Activated B cell treated with CpG ODN at 0.5 μM for 24 hours (primary cell): ENCODE data around the gene AQP5. TPM values are rescaled to one million over a fixed set of nuclear protein-coding genes. Genes with fewer than 3 reads are reported as not detected.

Experiments
- ATAC-seq: fragments of 200-7000 bp; cut with Tn5 transposase; one replicate; pipeline ENCODE4 v1.10.0; 2021; ENCODE audit warnings: low read depth, mild to moderate bottlenecking, moderate library complexity
- CTCF ChIA-PET: fragments of 350-600 bp; sonication (Branson Sonifier 250); formaldehyde crosslinking; loops from one replicate; lab custom pipeline; 2021; ENCODE audit warnings: antibody characterized with exemption; lab: Charles Lee
- POLR2A ChIA-PET: fragments of 350-600 bp; sonication (Branson Sonifier 250); formaldehyde crosslinking; loops from one replicate; lab custom pipeline; 2021; ENCODE audit warnings: antibody characterized with exemption; lab: Charles Lee
- DNase-seq: peaks from one replicate; pipeline ENCODE4 v3.0.0; 2022
- H3K27ac Mint-ChIP-seq: one replicate; pipeline ENCODE4 v1.8.0; 2020; ENCODE audit warnings: mixed read lengths
- H3K27me3 Mint-ChIP-seq: one replicate; pipeline ENCODE4 v1.8.0; 2021; ENCODE audit warnings: mixed read lengths
- H3K36me3 Mint-ChIP-seq: one replicate; pipeline ENCODE4 v1.8.0; 2021; ENCODE audit warnings: low read depth, mixed read lengths
- H3K4me1 Mint-ChIP-seq: one replicate; pipeline ENCODE4 v1.8.0; 2021; ENCODE audit warnings: mixed read lengths
- H3K4me3 Mint-ChIP-seq: one replicate; pipeline ENCODE4 v1.8.0; 2020; ENCODE audit warnings: mild to moderate bottlenecking, mixed read lengths
- H3K9me3 Mint-ChIP-seq: one replicate; pipeline ENCODE4 v1.8.0; 2020; ENCODE audit warnings: mixed read lengths
- intact Hi-C: fragments of 100-400 bp; cut with micrococcal nuclease; formaldehyde crosslinking; loops from one replicate; pipeline ENCODE4 v1.15.1; 2024
- total RNA-seq: library from RNA; stranded (reverse); gene quantifications from 2 replicates; pipeline ENCODE4 v1.2.3, GENCODE V29; 2022
- TF ChIP-seq, protein P1 (sequence below): fragments of 200-600 bp; IDR thresholded peaks from one replicate; pipeline ENCODE4 v1.8.0; 2022; ENCODE audit warnings: antibody characterized with exemption, mild to moderate bottlenecking

Gene AQP5
- total RNA-seq, 1 donor from 2014 or later, result not detected

DNA sequence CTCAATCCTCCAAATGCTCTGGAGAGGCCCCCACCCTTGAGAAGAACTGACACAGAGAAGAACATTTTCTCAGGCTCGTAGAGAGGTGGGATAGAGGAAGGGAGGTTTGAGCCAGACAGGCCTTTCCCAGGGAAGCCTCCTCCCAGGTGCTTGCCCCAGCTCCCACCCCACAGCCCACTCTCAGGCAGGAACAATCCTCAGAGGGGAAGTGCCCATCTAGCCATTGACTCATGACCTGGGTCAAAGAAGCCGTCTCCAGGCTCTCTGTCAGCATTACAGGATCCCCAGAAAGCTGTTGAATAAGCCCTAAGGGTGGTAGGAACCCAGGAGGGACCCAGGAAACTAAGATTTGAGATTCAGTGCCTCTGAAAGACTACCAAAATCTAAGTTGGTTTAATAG lies 14.9 kb downstream of the AQP5 start:
- ChIA-PET POLR2A (no interaction called here), CTCF (no interaction called here)
- intact Hi-C loops, result no loop called here
- Mint-ChIP-seq H3K36me3 (no peaks in the 10 kb centered on the region), H3K27ac (no peak overlapping the region), H3K4me1 (no peaks in the 10 kb centered on the region), H3K4me3 (no peak overlapping the region), H3K27me3 (no peaks in the 10 kb centered on the region), H3K9me3 (no peaks in the 10 kb centered on the region)
- DNase-seq (no peak), ATAC-seq (no peak)
- TF ChIP-seq, protein P1, sequence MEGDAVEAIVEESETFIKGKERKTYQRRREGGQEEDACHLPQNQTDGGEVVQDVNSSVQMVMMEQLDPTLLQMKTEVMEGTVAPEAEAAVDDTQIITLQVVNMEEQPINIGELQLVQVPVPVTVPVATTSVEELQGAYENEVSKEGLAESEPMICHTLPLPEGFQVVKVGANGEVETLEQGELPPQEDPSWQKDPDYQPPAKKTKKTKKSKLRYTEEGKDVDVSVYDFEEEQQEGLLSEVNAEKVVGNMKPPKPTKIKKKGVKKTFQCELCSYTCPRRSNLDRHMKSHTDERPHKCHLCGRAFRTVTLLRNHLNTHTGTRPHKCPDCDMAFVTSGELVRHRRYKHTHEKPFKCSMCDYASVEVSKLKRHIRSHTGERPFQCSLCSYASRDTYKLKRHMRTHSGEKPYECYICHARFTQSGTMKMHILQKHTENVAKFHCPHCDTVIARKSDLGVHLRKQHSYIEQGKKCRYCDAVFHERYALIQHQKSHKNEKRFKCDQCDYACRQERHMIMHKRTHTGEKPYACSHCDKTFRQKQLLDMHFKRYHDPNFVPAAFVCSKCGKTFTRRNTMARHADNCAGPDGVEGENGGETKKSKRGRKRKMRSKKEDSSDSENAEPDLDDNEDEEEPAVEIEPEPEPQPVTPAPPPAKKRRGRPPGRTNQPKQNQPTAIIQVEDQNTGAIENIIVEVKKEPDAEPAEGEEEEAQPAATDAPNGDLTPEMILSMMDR, result no peak

DNA sequence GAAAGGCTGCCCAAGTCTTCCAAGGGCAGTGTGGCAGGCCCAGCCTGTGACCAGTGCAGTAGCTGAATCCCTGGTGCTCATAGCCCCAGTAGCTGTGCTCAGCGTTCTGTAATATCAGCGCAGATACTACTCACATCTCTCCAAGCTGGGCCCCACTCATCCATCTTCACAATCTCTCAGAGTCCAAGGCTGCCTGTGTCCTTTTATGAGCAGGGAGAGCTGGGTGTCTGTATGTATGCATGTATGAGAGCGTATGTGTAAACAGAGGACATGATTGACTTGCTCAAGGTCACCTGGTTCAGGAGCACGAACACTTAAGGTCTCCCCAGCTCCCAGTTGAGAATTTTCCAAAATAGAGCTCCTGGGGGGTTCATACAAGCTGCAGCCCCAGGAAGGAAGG lies 16.5 kb downstream of the AQP5 start:
- no peak for DNase-seq
- H3K4me1 Mint-ChIP-seq, result no peaks in the 10 kb centered on the region
- H3K36me3 Mint-ChIP-seq, result no peaks in the 10 kb centered on the region
- ATAC-seq, result no peak
- TF ChIP-seq, protein P1, result no peak
- no peak overlapping the region for H3K4me3 Mint-ChIP-seq
- H3K9me3 Mint-ChIP-seq, result no peaks in the 10 kb centered on the region
- no peaks in the 10 kb centered on the region for H3K27me3 Mint-ChIP-seq
- CTCF ChIA-PET, result interaction anchor here (1.1 to 1.5 kb wide), 2 partner anchors 11 to 61 kb away, joined by 3 to 4 read pairs; no protein-coding TSS in a partner anchor
- intact Hi-C loops, result no loop called here
- no peak overlapping the region for H3K27ac Mint-ChIP-seq
- POLR2A ChIA-PET, result no interaction called here

DNA sequence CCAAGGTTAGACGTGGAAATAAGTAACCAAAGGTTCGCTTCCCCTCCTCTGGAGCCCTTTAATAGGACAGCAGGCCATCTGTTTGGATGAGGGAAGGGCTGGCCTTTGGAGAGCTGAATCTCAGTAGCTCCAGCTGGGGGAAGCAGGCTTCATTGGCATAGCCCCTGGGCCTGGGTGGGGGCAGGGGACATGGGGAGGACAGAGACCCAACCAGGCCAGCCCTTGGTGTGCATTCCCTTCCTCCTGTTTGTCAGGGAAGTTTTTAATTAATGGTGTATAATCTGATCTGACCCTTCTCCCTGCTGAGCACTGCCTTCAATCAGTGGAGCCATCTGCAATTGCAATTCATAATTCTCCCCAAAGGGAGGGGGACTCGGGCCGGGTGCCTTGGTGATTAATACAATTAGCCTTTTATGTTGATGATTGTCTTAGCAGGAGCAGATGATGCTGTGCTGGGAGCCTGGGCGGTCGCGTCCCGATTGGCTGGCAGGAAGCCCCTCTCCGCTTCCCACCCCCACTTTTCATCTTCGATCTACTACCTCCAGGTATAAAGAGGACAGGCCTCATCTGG lies 17.4 kb downstream of the AQP5 start:
- Mint-ChIP-seq H3K27me3 (no peaks in the 10 kb centered on the region), H3K27ac (no peak overlapping the region), H3K4me1 (no peaks in the 10 kb centered on the region), H3K9me3 (no peaks in the 10 kb centered on the region), H3K36me3 (no peaks in the 10 kb centered on the region), H3K4me3 (no peak overlapping the region)
- no peak for DNase-seq
- intact Hi-C loops, result no loop called here
- ChIA-PET CTCF (interaction anchor here (1.1 to 1.5 kb wide), 2 partner anchors 12 to 60 kb away, joined by 3 to 4 read pairs; no protein-coding TSS in a partner anchor), POLR2A (interaction anchor here (0.6 kb wide), 1 partner anchor 714 kb away, joined by 4 read pairs; no protein-coding TSS in a partner anchor)
- ATAC-seq, result no peak
- TF ChIP-seq, protein P1, result no peak

DNA sequence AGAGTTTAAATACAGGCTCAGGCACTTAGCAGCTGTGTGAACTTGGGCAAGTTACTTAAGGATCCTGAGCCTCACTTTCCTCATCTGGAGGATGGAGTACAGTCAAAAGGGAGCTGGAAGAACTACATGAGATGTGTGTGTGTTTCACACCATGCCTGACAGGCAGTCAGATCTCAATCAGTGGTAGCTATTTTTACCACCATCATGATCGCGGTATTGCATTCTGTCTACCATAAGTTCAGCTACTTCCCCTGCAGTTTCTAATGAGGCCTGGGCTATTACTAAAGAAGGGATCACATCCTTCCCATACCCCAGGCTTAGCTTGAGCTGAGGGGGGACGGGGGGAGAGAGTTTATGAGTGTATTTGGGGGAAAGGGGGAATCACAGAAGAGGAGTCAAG lies 18.1 kb downstream of the AQP5 start:
- no peak overlapping the region for H3K4me3 Mint-ChIP-seq
- no peaks in the 10 kb centered on the region for H3K36me3 Mint-ChIP-seq
- ChIA-PET POLR2A (interaction anchor here (0.6 kb wide), 1 partner anchor 714 kb away, joined by 4 read pairs; no protein-coding TSS in a partner anchor), CTCF (interaction anchor here (1.9 kb wide), 1 partner anchor 34 kb away, joined by 6 read pairs; no protein-coding TSS in a partner anchor)
- no peaks in the 10 kb centered on the region for H3K9me3 Mint-ChIP-seq
- no peak for DNase-seq
- H3K27me3 Mint-ChIP-seq, result no peaks in the 10 kb centered on the region
- no peak for ATAC-seq
- intact Hi-C loops, result no loop called here
- no peak overlapping the region for H3K27ac Mint-ChIP-seq
- H3K4me1 Mint-ChIP-seq, result no peaks in the 10 kb centered on the region
- TF ChIP-seq, protein P1, result no peak

DNA sequence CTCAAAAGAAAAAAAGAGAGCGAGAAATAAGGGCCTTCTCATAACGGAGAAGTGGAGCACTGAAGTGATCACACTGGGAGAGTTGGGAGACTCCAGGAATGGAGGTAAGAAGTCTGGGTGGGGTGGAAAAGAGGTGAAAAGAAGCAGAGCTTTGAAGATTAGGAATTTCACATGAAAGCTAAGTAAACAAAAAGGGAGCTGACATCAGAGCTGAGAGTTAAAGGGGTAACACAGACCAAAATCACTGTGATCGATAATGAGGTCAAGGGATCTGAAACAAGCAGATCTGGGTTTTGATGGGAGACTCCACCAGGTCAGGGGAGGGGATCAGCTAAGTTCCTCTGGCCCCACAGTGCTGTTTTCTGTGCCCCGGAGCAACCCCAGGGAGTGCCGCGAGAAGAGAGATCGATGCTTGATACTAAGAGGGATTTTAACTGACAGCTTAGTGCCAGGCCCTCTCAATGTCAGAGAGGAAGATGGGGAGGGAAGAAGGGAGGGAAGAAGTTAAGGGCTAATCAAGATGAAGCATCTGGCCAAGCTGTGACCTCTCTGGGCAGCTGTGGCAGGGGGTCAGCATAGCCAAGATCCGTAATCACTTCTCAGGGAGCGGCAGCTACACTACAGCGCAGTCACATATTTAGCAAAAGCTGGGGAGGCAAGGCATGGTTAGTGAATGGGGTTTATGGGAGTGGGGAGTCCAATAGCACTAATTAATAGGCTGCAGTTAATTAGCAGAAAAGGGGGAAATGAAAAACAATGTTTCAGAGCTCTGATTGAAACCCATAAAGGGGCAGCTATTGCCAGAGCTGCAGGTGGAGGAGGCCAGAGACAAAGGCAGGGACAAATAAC lies 19.1 kb downstream of the AQP5 start:
- H3K9me3 Mint-ChIP-seq, result no peaks in the 10 kb centered on the region
- no peaks in the 10 kb centered on the region for H3K4me1 Mint-ChIP-seq
- DNase-seq, result no peak
- POLR2A ChIA-PET, result no interaction called here
- no peak overlapping the region for H3K27ac Mint-ChIP-seq
- CTCF ChIA-PET, result interaction anchor here (1.3 to 3.6 kb wide), 3 partner anchors 14 to 75 kb away, joined by 4 to 12 read pairs (median 6); no protein-coding TSS in a partner anchor
- TF ChIP-seq, protein P1, result no peak
- H3K27me3 Mint-ChIP-seq, result no peaks in the 10 kb centered on the region
- no peak overlapping the region for H3K4me3 Mint-ChIP-seq
- H3K36me3 Mint-ChIP-seq, result no peaks in the 10 kb centered on the region
- intact Hi-C loops, result no loop called here
- no peak for ATAC-seq
